Astrocyte (in vitro differentiated cells and primary cell): ENCODE data around the gene MROH2B. TPM values are rescaled to one million over a fixed set of nuclear protein-coding genes. Genes with fewer than 3 reads are reported as not detected.

Experiments used
- DNase-seq: peaks from one replicate; pipeline ENCODE4 v3.0.0-alpha.2; 2010; ENCODE audit warnings: low read depth
- FAIRE-seq: peaks from 2 replicates; lab custom pipeline; 2011; peaks lifted over from hg19 to GRCh38; lab: Jason Lieb, UNC
- H2AFZ ChIP-seq: 2 replicates; pipeline ENCODE4 v1.6.0; 2012; ENCODE audit warnings: low read depth, low read length, inconsistent platforms
- H3K27ac ChIP-seq: 2 replicates; pipeline ENCODE4 v1.5.1; 2011; ENCODE audit warnings: low read depth, low read length, inconsistent platforms
- H3K27me3 ChIP-seq: 2 replicates; pipeline ENCODE4 v1.6.0; 2011; ENCODE audit warnings: low read length, inconsistent platforms; ENCODE audit not compliant: insufficient read depth
- H3K36me3 ChIP-seq: 2 replicates; pipeline ENCODE4 v1.5.1; 2011; ENCODE audit warnings: low read length, inconsistent platforms; ENCODE audit not compliant: insufficient read depth
- H3K4me1 ChIP-seq: 2 replicates; pipeline ENCODE4 v1.5.1; 2011; ENCODE audit warnings: low read length, inconsistent platforms; ENCODE audit not compliant: insufficient read depth
- H3K4me2 ChIP-seq: 2 replicates; pipeline ENCODE4 v1.6.0; 2012; ENCODE audit warnings: low read length, inconsistent platforms
- H3K4me3 ChIP-seq: 2 replicates; pipeline ENCODE4 v1.5.1; 2011; ENCODE audit warnings: low read depth, mild to moderate bottlenecking, low read length, inconsistent platforms; ENCODE audit not compliant: insufficient read depth
- H3K79me2 ChIP-seq: 2 replicates; pipeline ENCODE4 v1.6.0; 2012; ENCODE audit warnings: mild to moderate bottlenecking, low read length, inconsistent platforms; ENCODE audit not compliant: insufficient read depth
- H3K9ac ChIP-seq: 2 replicates; pipeline ENCODE4 v1.6.0; 2012; ENCODE audit warnings: mild to moderate bottlenecking, low read length, inconsistent platforms
- H3K9me3 ChIP-seq: 2 replicates; pipeline ENCODE4 v1.5.1; 2012; ENCODE audit warnings: low read depth, mild to moderate bottlenecking, low read length, inconsistent platforms; ENCODE audit not compliant: insufficient read depth
- H4K20me1 ChIP-seq: 2 replicates; pipeline ENCODE4 v1.6.0; 2012; ENCODE audit warnings: low read length, inconsistent platforms; ENCODE audit not compliant: insufficient read depth
- H3K27ac Mint-ChIP-seq: one replicate; pipeline ENCODE4 v1.8.0; 2021; ENCODE audit warnings: mild to moderate bottlenecking, mixed read lengths; ENCODE audit not compliant: unreplicated experiment
- H3K27me3 Mint-ChIP-seq: one replicate; pipeline ENCODE4 v1.8.0; 2021; ENCODE audit warnings: low read depth, mixed read lengths; ENCODE audit not compliant: unreplicated experiment
- H3K36me3 Mint-ChIP-seq: one replicate; pipeline ENCODE4 v1.8.0; 2021; ENCODE audit warnings: low read depth, mixed read lengths; ENCODE audit not compliant: unreplicated experiment
- H3K4me1 Mint-ChIP-seq: one replicate; pipeline ENCODE4 v1.8.0; 2021; ENCODE audit warnings: low read depth, mixed read lengths; ENCODE audit not compliant: unreplicated experiment
- H3K4me3 Mint-ChIP-seq: one replicate; pipeline ENCODE4 v1.8.0; 2021; ENCODE audit warnings: mild to moderate bottlenecking, moderate library complexity, mixed read lengths; ENCODE audit not compliant: unreplicated experiment
- H3K9me3 Mint-ChIP-seq: one replicate; pipeline ENCODE4 v1.8.0; 2021; ENCODE audit warnings: mild to moderate bottlenecking, mixed read lengths; ENCODE audit not compliant: unreplicated experiment
- CTCF ChIP-seq: IDR thresholded peaks from 2 replicates; pipeline ENCODE4 v1.5.1; 2011; ENCODE audit warnings: low read depth, mild to moderate bottlenecking, inconsistent platforms, low read length, moderate library complexity; ENCODE audit not compliant: insufficient read depth
- EZH2 ChIP-seq: IDR thresholded peaks from 2 replicates; pipeline ENCODE4 v1.6.1; 2012; ENCODE audit warnings: mild to moderate bottlenecking, low read length, inconsistent platforms; ENCODE audit not compliant: insufficient read depth
- total RNA-seq: library from RNA; stranded (reverse); gene quantifications from 2 replicates; pipeline ENCODE4 v1.2.1, GENCODE V29; 2021

Gene MROH2B
- total RNA-seq, 1 donor from 2014 or later, result not detected

- Histone ChIP-seq H3K27me3 (no peaks in the 10 kb centered on the region), H3K4me3 (no peak overlapping the region), H3K4me1 (no peaks in the 10 kb centered on the region), H4K20me1 (no peaks in the 10 kb centered on the region), H3K27ac (no peak overlapping the region), H3K4me2 (no peak overlapping the region), H3K79me2 (no peaks in the 10 kb centered on the region), H3K36me3 (no peaks in the 10 kb centered on the region), H3K9me3 (no peaks in the 10 kb centered on the region), H3K9ac (no peak overlapping the region), H2AFZ (no peak overlapping the region)
- H3K27me3 Mint-ChIP-seq, result no peaks in the 10 kb centered on the region
- no peak overlapping the region for H3K27ac Mint-ChIP-seq
- H3K9me3 Mint-ChIP-seq, result no peaks in the 10 kb centered on the region
- no peaks in the 10 kb centered on the region for H3K36me3 Mint-ChIP-seq
- no peaks in the 10 kb centered on the region for H3K4me1 Mint-ChIP-seq
- H3K4me3 Mint-ChIP-seq, result no peak overlapping the region
- TF ChIP-seq CTCF (no peak), EZH2 (no peak)
- DNase-seq, result peak; percentile 6
- no peak for FAIRE-seq
Observed at GRCh38 chr5:41094871-41095270, 23.7 kb upstream of the MROH2B start.

GRCh38 chr5:41093803-41094202 lies 22.7 kb upstream of the MROH2B start:
- no peaks in the 10 kb centered on the region for H3K9me3 ChIP-seq
- TF ChIP-seq CTCF, result no peak
- no peak for TF ChIP-seq EZH2
- H3K4me2 ChIP-seq, result no peak overlapping the region
- Mint-ChIP-seq H3K4me1 (no peaks in the 10 kb centered on the region), H3K36me3 (no peaks in the 10 kb centered on the region), H3K27ac (no peak overlapping the region), H3K9me3 (no peaks in the 10 kb centered on the region), H3K27me3 (no peaks in the 10 kb centered on the region), H3K4me3 (no peak overlapping the region)
- no peaks in the 10 kb centered on the region for H3K27me3 ChIP-seq
- peak; percentile 10 for DNase-seq
- H2AFZ ChIP-seq, result no peak overlapping the region
- no peak overlapping the region for H3K4me3 ChIP-seq
- no peaks in the 10 kb centered on the region for H3K79me2 ChIP-seq
- no peaks in the 10 kb centered on the region for H3K4me1 ChIP-seq
- H3K27ac ChIP-seq, result no peak overlapping the region
- no peaks in the 10 kb centered on the region for H3K36me3 ChIP-seq
- no peak for FAIRE-seq
- no peak overlapping the region for H3K9ac ChIP-seq
- no peaks in the 10 kb centered on the region for H4K20me1 ChIP-seq

GRCh38 chr5:41087461-41087860 lies 16.3 kb upstream of the MROH2B start:
- peak overlapping the region; percentile 23 for H3K4me2 ChIP-seq
- H3K4me1 Mint-ChIP-seq, result peaks cover 7% of the 10 kb centered on the region
- H3K4me3 ChIP-seq, result no peak overlapping the region
- H3K27me3 ChIP-seq, result no peaks in the 10 kb centered on the region
- FAIRE-seq (no peak), DNase-seq (peak; percentile 81)
- H4K20me1 ChIP-seq, result no peaks in the 10 kb centered on the region
- no peaks in the 10 kb centered on the region for H3K79me2 ChIP-seq
- H3K9me3 Mint-ChIP-seq, result no peaks in the 10 kb centered on the region
- H3K4me1 ChIP-seq, result no peaks in the 10 kb centered on the region
- no peak for TF ChIP-seq EZH2
- TF ChIP-seq CTCF, result no peak
- peak overlapping the region; percentile 14 for H3K27ac Mint-ChIP-seq
- no peaks in the 10 kb centered on the region for H3K27me3 Mint-ChIP-seq
- H3K9me3 ChIP-seq, result no peaks in the 10 kb centered on the region
- H3K27ac ChIP-seq, result peak overlapping the region; percentile 69
- H3K9ac ChIP-seq, result peak overlapping the region; percentile 38
- H3K36me3 ChIP-seq, result no peaks in the 10 kb centered on the region
- H3K4me3 Mint-ChIP-seq, result no peak overlapping the region
- no peaks in the 10 kb centered on the region for H3K36me3 Mint-ChIP-seq
- H2AFZ ChIP-seq, result no peak overlapping the region
